Activated effector memory CD4-positive, alpha-beta T cell treated with anti-CD3 and anti-CD28 coated beads, Interleukin-2, amount 50 U/mL, for 16 hours (primary cell): Measurements from ENCODE around the gene ANKS1B.

Experiments used
- DNase-seq: peaks from one replicate; pipeline ENCODE4 v3.0.0-alpha.2; 2020

Gene ANKS1B

DNA sequence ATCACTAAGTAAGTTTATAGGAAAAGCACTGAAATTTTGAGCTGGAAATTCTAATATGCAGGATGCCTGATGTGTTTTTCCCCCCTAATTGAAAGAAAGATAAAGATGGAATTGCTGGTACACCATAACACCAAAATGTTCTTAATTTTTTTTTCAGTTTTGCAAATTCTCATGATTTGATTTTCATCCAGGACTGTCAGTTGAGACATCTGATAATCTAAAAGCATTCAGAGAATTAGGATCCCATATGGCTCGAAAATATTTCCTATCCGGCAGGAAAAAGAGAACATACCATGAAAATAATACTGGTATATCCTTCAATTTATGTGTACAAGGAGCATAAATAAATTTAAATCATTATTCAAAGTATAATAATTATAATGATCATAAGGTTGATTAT lies 887.6 kb downstream of the ANKS1B start:
- no peak for DNase-seq

DNA sequence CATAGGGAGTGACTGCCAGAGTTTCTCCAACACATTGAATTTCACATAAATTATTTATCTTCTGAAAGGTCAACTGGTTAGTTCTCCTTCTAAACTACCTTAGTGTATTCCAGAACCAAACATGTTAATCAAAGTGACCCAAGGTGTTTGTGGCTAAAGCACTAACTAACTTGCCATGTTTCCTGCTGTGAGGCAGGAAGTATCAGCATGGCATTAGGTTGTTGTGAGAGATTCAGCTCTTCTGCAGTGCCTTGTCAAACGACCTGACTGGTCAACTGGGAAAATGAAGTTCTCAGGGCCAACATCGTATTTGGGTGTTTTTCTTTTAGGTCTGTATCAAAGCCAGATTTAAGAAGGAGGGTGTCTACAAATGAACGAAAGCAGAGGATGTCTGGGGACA lies 891.6 kb downstream of the ANKS1B start:
- no peak for DNase-seq

DNA sequence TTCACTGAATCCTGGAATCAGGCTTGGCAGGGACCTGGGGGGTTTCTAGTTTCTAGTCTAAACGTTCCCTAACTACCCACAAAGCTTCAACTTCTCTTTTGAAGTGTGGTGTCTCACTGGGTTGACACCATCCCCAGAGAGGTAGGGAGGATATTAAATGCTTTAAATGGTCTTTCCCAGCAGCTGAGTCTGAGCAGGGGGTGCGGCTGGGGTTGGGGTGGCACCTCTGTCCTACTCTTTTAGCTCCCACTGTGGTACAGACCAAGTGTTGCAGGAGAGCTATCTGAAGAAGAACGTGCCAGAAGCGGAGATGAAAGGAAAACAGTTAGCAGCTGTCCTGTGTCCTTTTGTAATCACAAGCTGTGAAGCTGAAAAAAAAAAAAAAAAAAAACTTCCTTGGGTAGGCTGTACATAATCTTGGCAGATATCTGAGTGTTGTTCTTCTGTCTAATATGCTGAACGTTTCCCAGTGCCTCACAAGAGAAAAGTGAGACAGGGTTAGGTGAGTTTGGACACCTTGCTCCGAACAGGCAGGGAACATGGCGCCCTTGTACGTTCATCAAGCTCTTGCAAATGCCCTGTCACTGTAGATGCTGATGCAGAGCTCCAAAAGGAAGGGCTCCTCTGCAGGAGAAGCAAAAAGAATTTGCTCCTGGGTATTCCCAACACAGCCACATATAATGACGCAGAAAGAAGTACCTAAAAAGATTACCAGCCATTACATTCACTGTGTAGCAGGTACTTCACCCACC lies 892.5 kb downstream of the ANKS1B start:
- DNase-seq = no peak

DNA sequence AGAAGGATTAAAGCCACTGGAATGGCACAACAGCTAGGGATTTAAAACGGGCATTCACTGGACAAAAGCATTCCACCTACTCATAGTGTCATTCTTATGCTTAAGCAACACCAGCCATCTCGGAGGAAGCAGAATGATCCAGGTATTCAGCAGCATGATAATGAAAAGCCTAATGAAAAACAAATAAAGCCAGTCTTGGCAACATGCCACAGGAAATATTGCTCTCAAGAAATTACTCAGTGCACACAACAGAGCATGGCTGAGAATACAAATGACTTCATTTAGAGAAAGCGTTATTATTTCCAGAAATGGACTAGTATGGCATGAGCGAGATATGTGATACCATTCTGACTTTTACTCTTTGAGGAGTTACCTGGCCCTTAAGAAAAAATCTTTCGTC lies 897.5 kb downstream of the ANKS1B start:
- DNase-seq = no peak

DNA sequence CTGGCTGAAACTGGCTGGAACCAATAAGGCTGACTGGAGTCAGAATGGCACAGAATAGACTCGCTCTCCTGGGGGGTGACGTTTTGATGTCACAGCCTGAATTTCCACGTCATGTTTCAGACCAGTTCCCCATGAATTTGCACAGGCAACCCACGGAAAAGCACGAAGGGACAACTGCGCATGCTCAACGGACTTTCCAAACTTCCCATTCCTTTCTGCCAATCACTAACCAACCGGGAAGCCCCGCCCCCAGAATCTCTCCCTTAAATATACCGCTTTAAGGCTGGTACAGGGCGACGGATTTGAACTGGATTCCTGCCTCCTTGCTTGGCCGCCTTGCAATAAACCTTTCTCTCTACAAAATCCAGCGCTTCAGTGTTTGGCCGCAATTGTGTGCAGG lies 904.9 kb downstream of the ANKS1B start:
- DNase-seq = no peak

DNA sequence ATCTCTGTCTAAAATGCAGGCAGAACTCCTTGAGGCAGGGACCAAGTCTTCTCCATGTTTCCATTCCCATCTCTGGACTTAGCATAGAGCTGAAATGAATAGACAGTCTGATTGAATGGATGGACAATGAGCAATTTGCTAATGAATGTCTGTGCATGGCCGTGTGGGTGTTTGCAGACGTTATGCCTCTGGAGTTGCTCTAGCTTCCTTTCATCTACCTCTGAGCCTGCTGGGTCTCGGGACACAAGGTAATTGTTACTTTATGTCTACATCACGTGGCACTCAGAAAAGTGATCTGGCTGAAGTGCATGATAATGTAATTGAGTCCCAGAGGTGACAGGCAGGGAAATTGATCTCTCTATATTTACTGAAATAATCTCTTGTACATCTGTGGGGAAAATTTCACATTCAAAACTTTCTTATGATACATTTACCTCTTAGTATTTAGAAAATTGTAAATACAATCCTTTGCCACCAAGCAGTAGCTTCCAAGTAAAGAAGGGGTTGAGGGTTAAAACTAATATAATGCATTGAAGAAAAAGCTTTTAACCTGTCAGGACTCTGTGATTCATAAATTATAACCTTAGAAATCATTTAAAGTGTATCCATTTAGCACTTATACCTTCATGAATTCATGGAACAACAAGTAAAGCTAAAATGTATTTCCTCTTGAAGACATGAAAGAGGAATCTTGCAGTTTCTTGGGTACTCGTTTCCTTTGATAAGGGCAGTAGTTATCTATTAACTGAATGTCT lies 915.6 kb downstream of the ANKS1B start:
- no peak for DNase-seq

DNA sequence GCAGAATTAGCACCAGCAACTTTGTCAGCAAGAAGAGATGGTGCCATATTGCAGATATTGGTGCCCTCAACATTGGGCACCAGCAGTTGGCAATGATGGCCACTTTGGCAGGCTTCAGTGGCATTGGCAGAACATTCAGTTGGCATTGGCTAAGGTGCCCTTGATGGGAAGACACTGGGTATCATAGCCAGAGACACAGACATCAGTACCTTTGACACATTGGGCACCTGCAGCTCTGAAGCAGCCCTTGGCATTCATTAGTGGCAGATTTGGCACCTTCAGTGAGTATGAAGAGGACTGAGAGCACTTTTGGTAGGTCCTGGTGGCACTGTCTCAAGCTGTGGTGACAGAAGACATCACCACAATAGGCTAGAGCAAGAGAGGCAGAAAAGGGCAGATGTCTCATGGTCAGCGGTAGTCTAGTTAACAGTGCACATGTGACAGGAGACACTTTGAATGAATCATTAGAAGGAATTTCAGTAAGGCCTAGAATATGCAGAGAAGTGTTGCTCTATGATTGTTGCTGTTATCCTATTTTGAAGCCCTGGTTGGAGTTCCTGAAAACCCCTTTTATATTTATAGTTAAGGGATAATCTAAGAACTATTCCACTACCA lies 917.5 kb downstream of the ANKS1B start:
- DNase-seq = no peak

DNA sequence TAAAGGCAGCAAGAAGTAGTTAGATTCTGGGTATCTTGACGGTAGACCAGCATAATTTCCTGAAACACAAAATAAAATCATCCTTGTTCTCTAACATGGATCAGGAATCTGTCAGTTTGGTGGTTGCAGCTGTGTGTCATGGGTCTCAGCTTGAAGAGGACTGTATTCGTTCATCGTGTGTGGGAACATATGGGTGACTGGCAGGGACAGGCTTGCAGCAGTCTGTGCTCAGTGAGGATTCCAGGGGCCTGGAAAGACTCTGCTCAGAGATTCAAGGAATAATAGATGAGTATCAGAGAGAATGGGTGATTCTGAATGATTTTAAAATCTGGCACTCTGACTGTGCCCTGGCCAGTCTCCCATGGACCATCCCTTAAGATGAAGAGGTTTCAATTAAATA lies 918.0 kb downstream of the ANKS1B start:
- no peak for DNase-seq

DNA sequence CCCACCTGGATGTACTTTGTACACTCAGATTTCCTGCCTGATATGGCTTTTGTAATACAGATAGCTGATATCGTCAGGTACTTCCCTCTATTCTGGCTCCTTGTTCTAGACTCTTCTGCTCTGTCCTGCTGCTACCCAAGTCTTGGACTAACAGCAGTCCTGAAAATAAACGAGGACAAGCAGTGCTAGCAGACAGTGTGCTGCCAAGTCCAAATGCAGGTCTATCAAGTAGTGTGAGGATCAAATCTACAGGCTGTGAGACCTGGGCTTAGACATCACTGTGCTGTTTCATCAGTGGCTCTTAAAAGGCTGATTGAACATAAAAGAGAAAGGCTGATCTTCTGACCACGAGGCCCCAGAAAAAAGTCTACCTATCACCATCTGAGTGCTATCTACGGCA lies 921.6 kb downstream of the ANKS1B start:
- no peak for DNase-seq

DNA sequence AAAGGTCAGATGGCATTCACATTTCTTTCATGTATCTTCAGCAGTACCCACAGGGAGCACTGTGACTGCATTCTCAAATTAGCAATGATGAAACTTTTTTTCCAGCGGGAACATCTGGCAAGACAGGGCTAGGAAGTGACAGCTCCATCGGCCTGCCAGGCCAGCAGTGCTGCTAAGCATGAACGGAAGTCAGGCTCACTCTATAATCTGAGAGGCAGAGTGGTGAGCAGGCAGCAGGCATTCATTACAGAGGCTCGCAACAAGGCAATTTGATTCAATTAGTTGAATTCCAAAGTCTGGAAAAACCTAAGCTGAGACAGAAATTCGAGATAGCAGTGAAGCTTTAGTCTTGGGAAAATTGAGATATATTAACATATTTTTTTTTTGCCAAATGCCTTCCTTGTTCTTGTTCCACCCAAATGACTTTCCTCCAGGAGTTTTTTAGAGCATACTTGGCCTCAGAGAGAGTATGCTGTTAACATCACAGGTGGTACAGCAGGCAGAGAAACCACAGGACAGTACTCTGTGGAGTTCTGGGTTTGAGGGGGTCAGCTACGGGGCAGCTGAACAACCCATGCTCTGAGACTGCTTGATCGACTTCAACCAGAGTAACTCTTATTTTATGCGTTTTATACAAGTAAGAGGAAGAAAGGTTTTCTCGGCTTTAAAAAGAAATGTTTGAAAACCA lies 924.8 kb downstream of the ANKS1B start:
- no peak for DNase-seq

DNA sequence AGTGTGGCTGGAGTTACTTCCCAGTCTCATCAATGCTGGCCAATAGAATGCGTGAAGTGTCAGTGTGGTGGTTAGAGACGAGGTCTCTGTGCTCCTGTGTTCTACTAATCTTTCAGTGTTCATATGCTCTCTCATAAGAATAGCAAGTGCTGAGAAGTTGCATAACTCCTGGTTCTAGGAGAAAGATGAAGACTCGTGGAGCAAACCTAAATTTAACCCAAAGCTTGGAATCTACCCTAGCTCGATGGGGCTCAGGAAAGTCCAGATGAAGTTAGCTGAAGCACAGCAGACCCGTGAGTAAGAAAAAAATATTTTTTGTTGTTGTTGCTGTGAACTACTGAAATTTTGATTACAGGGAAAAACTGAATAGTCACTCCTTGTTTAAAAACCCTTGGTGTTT lies 927.1 kb downstream of the ANKS1B start:
- no peak for DNase-seq

DNA sequence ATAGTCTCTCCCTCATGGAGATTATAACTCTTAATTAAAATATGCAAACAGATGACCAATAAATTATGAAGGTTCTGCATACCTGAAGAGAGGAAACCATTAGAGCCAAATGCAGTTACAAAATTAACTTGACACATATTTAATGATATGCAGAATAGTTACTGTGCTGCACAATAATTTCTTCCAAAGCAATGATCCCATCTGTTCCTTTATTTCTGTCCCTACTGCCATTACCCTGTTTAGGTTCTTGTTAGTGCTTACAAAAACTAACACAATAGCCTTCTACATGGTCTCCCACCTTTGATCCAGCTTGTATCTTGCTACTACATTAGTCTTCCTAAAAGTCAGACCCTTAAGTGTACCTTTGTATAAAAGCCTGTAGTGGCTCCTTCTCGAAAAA lies 928.5 kb downstream of the ANKS1B start:
- DNase-seq = no peak

DNA sequence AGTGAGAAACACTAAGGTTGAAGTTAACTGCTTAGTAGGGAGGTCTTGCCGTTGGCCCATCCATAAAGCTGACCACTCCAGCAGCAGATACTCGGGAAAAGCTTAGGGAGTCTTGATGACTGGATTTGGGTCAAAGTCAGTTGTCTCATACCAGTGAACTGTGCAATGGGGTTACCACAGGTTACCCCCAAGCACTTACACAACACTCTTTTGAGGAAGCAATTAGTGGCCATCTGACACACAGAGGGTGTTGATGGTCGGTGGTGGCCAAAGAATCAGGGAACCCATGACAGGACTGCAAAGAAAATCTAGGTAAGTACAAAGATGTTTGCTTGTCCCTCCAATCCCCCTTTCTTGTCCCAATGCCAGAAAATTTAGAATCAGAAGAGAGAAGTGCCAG lies 929.4 kb downstream of the ANKS1B start:
- DNase-seq = no peak

DNA sequence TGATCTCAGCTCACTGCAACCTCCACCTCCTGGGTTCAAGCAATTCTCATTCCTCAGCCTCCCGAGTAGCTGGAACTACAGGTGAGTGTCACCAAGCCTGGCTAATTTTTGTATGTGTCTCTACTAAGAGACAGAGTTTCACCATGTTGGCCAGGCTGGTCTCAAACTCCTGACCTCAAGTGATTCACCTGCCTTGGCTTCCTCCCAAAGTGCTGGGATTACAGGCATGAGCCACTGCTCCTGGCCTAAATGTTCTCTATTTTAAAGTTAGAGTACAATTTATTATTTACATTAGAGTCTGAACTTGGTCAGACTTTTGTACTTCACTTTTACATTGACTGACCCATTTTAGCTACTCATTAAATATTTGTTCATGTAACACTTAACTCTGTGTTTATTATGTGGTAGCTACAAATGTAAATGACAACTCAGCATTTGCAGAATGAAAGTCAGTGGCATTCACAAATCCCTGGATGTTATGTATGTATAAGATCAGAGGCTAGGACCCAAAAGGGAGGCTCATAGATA lies 930.1 kb downstream of the ANKS1B start:
- no peak for DNase-seq

DNA sequence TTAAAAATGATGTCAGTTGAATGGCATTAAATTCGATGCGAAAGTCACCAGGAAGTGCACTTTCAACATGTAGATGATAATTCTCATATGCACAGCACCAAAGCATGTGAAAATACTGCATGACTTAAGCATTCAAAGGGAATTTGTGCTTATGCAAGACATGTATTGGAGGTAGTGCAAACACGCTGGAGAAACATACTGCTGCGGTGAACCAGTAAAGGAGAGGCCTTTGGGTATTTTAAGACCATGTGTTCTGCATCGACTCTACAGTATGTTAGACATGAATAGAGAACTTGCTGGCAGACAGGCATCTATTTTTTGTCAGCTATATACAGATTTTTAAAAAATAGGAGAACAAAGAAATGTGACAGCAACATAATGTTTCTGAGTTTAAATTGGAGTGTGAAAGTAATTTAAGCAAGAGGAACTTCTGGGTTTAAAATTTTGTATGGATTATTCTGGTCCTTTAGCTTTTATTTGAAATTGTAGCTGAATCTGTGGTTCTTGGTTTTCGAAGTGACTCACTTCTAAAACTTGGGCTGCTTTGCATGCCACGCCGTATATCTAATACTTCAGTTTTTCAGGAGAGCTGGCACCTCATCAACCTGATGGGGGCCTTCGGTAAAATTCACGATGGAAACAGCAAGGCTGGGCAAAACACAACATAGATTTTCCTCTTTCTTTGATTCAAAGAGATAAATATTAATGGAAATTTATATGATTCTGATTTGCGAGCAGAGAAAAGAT lies 930.9 kb downstream of the ANKS1B start:
- DNase-seq = no peak

DNA sequence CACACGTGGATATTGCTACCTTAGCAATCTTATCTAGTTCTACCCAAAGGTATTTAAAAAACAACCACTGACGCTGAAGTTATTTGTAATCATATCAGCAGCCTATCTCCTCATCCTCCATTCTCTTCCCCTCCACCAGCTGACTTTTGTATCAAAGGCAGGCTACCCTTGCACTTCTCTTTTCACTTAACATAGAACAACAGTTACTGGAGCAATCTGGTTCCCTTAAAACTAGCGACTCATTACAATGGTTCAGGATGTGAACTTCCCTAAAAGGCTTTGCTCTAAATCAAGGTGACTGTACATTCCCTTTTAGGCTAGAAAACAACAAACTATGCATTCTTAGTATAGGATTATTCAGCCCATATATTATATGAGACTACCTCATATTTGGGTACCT lies 935.0 kb downstream of the ANKS1B start:
- no peak for DNase-seq

DNA sequence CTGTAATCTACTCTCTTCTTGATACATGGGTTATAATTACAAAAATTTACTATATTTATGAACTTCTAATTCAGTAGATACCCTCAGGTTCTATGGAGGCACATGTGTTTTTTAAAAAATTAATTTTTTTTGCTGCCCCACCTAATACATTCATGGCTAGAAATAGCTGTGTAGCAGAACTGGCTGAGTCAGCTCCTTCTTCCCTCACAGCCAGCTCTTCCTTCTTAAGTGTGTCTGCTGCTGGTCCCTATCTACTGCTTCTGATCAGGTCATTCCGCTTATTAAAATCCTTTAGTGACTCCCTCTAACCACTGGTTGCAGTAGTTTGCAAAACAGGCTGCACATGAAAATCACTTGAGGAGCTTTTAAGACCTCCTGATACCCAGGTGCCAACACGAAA lies 939.6 kb downstream of the ANKS1B start:
- DNase-seq = no peak

DNA sequence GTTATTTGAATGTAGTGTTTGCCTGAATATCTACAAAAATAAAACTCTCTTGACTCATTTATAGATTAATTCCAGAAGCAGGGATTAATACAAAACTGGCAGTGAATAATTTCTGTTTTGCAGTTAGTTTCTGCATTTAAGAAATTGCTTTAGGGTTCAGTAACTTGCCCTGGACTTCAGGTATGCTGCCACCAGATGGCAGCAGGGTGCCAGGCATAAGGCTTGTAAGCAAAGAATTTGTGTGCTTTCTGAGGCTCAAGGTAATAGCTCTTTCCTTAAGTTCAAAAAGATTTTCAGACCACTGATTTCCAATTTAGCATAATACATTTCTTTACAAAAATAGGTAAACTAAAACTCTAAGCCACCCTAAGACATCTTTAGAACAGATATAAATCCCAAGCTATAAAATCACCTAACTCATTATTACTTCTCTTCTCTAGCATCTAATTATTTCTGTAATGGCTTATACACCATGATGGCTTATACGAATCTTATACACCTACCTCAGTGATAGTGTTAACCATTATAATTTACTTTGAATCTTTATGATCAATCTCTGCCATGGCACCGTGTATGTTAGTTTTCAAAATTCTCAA lies 941.3 kb downstream of the ANKS1B start:
- peak; percentile 78 for DNase-seq

DNA sequence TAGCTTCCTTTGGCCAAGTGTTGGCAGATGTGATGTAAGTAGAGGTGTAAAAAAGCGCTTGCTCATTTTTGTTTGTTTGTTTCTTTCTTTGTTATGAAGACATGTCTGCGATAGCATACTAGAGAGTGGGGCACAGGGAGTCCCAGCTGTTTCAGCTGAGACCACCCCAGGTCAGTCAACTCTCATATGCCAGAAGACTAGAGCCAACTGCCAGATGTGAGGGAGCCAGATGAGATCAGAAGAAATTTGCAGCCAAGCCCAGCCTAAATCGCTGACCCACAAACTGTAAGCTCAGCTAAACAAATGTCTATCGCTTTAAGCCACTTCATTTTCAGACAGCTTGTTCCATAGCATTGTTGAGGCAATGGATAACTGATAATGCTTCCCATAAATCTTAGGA lies 942.5 kb downstream of the ANKS1B start:
- DNase-seq = no peak

DNA sequence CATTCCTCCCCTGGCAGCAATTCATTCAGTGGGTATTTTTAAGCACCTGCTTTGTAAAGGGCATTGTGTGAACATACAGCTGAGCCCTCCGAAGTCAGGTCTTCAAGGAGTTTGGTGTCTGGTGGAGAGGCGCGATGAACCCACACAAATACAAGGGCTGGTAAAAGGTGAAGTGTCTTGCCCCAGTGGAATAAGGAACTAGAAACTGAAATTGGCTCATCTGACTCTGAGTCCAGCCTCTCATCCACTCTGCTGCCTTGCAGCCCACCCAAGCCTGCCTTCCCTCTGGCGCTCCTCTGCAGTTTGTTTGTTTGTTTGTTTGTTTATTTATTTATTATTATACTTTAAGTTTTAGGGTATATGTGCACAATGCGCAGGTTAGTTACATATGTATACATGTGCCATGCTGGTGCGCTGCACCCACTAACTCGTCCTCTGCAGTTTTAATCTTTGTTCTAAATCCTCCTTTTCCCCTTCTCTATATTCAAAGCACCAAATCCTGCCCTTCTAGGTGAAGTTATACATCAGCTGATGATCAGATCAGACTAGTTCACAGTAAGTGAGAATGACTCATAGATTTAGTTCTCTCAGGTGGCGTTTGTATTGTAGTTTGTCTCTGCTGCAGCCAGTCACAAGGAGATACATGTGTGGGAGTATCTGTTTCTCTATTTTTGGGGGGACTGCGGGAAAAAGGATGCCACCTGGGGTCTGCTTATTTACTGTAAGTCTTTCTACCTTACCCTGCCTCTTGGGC lies 945.2 kb downstream of the ANKS1B start:
- DNase-seq = no peak

DNA sequence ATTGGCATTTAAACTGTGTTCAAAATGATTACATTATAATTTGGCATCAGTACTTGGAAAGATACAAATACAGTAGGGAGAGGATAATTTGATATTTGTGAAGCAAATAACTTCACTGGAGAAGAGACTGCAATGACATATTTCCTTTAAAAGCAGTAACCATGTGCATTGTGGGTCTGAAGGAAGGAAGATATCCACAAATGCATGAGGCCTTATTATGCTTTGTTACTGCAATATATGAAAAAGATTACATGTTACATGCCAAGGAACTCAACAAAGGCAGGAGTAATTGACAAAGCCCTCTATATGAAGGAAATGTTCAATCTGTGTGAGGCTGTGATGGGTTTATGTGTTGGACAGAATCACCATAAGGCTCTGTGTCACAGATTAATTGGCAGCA lies 948.2 kb downstream of the ANKS1B start:
- no peak for DNase-seq
